Endothelial cell of umbilical vein (primary cell): Measurements from ENCODE around the gene MT2A. TPM values are rescaled to one million over a fixed set of nuclear protein-coding genes. Genes with fewer than 3 reads are reported as not detected.

Source experiments
- BruUV-seq: library from RNA; stranded (reverse); fragments of 400-500 nt; replicated peaks from 2 replicates; lab custom pipeline; 2021; lab: Mats Ljungman, UMichigan
- CTCF ChIA-PET: fragments of 300-600, 350-600 bp; sonication (Branson Sonifier 250); formaldehyde crosslinking; loops from one replicate; lab custom pipeline; 2021; ENCODE audit warnings: antibody characterized with exemption, inconsistent platforms; lab: Charles Lee
- POLR2A ChIA-PET: fragments of 300-600, 350-600 bp; sonication (Branson Sonifier 250); formaldehyde crosslinking; loops from one replicate; lab custom pipeline; 2021; ENCODE audit warnings: antibody characterized with exemption, inconsistent platforms; lab: Charles Lee
- DNase-seq: peaks from one replicate; pipeline ENCODE4 v3.0.0-alpha.2; 2011; ENCODE audit warnings: low read depth, low spot score
- FAIRE-seq: peaks from 2 replicates; lab custom pipeline; 2011; peaks lifted over from hg19 to GRCh38; lab: Jason Lieb, UNC
- H2AFZ ChIP-seq: 2 replicates; pipeline ENCODE4 v1.6.0; 2012; ENCODE audit warnings: low read depth, low read length, control low read depth, inconsistent platforms
- H3K27ac ChIP-seq: 2 replicates; pipeline ENCODE4 v1.5.1; 2011; ENCODE audit warnings: low read depth, mild to moderate bottlenecking, control low read depth, low read length, moderate library complexity; ENCODE audit not compliant: insufficient read depth
- H3K27me3 ChIP-seq, 2 experiments: 2 replicates each; pipeline versions ENCODE4 v1.6.0 to v1.6.1; 2011; ENCODE audit warnings: low read length in 2 of 2, mixed read lengths in 1 of 2; ENCODE audit not compliant: control insufficient read depth in 2 of 2, insufficient read depth in 2 of 2
- H3K36me3 ChIP-seq, 2 experiments: 2 replicates in 1 of 2; 3 replicates in 1 of 2; pipeline ENCODE4 v1.5.1; 2011; ENCODE audit warnings: low read length in 2 of 2, mild to moderate bottlenecking in 1 of 2, moderate library complexity in 1 of 2; ENCODE audit not compliant: control insufficient read depth in 2 of 2, insufficient read depth in 2 of 2; ENCODE audit errors: extremely low read depth in 1 of 2
- H3K4me1 ChIP-seq: 3 replicates; pipeline ENCODE4 v1.5.1; 2011; ENCODE audit warnings: mild to moderate bottlenecking, low read length; ENCODE audit not compliant: control insufficient read depth, insufficient read depth; ENCODE audit errors: extremely low read depth
- H3K4me2 ChIP-seq: 2 replicates; pipeline ENCODE4 v1.6.1; 2011; ENCODE audit warnings: low read length, control low read depth, mixed read lengths; ENCODE audit not compliant: insufficient read depth
- H3K4me3 ChIP-seq, 3 experiments: fragments of 200-600 bp in 1 of 3; sonication (generic), shearing (Covaris generic) in 1 of 3; replicated peaks in 1 of 3; 2 replicates each; pipeline ENCODE4 v1.5.1; 2011 to 2016; ENCODE audit warnings: control low read depth in 3 of 3, low read length in 3 of 3, mild to moderate bottlenecking in 2 of 3, inconsistent platforms in 1 of 3, low read depth in 1 of 3, moderate library complexity in 1 of 3; ENCODE audit not compliant: insufficient read depth in 1 of 3
- H3K79me2 ChIP-seq: 2 replicates; pipeline ENCODE4 v1.6.0; 2012; ENCODE audit warnings: low read length, inconsistent platforms; ENCODE audit not compliant: control insufficient read depth, insufficient read depth
- H3K9ac ChIP-seq: replicated peaks from 2 replicates; pipeline ENCODE3; 2011; ENCODE audit warnings: low read length, control low read depth; ENCODE audit not compliant: insufficient read depth; ENCODE audit errors: extremely low read depth
- H3K9me1 ChIP-seq: replicated peaks from 3 replicates; pipeline ENCODE4 v1.6.0; 2011; ENCODE audit warnings: mild to moderate bottlenecking, low read length; ENCODE audit not compliant: control insufficient read depth, insufficient read depth; ENCODE audit errors: extremely low read depth
- H3K9me3 ChIP-seq: replicated peaks from 2 replicates; pipeline ENCODE4 v1.5.1; 2012; ENCODE audit warnings: low read length, inconsistent platforms; ENCODE audit not compliant: control insufficient read depth, insufficient read depth
- H4K20me1 ChIP-seq: replicated peaks from 2 replicates; pipeline ENCODE3; 2011; ENCODE audit warnings: mild to moderate bottlenecking, low read length; ENCODE audit not compliant: control insufficient read depth, insufficient read depth; ENCODE audit errors: extremely low read depth
- CTCF ChIP-seq, 2 donors: IDR thresholded peaks; 1 replicate in 1 of 2; 2 replicates in 1 of 2; pipeline ENCODE4 v1.5.1; 2011; ENCODE audit warnings: low read length in 2 of 2, mild to moderate bottlenecking in 2 of 2, moderate library complexity in 2 of 2, control low read depth in 1 of 2, inconsistent platforms in 1 of 2, low read depth in 1 of 2; ENCODE audit not compliant: insufficient read depth in 1 of 2; ENCODE audit errors: extremely low read depth in 1 of 2
- EZH2 ChIP-seq: IDR thresholded peaks from 2 replicates; pipeline ENCODE4 v1.6.1; 2012; ENCODE audit warnings: borderline replicate concordance, low read depth, mild to moderate bottlenecking, moderate library complexity, low read length, inconsistent platforms; ENCODE audit not compliant: severe bottlenecking
- FOS ChIP-seq: IDR thresholded peaks from 2 replicates; pipeline ENCODE4 v1.6.1; 2011; ENCODE audit warnings: mild to moderate bottlenecking, low read length, moderate library complexity, borderline replicate concordance; ENCODE audit not compliant: insufficient read depth
- GATA2 ChIP-seq: IDR thresholded peaks from 2 replicates; pipeline ENCODE4 v1.7.0; 2011; ENCODE audit warnings: low read depth, mild to moderate bottlenecking, moderate library complexity, mixed read lengths, low read length; ENCODE audit not compliant: insufficient read length, insufficient read depth
- JUN ChIP-seq: IDR thresholded peaks from 2 replicates; pipeline ENCODE4 v1.6.1; 2011; ENCODE audit warnings: borderline replicate concordance, low read depth; ENCODE audit not compliant: insufficient read length, insufficient read depth
- MAX ChIP-seq: IDR thresholded peaks from 2 replicates; pipeline ENCODE4 v1.6.1; 2011; ENCODE audit not compliant: insufficient read depth, insufficient read length
- MYC ChIP-seq: IDR thresholded peaks from one replicate; pipeline ENCODE4 v1.6.1; 2011; ENCODE audit warnings: mild to moderate bottlenecking, low read depth, low read length
- POLR2A ChIP-seq: IDR thresholded peaks from 2 replicates; pipeline ENCODE4 v1.6.1; 2012; ENCODE audit warnings: low read depth, mild to moderate bottlenecking, control low read depth, low read length
- POLR2AphosphoS5 ChIP-seq: IDR thresholded peaks from 2 replicates; pipeline ENCODE4 v1.6.1; 2012; ENCODE audit warnings: low read depth, mild to moderate bottlenecking, control low read depth, low read length, moderate library complexity; ENCODE audit not compliant: insufficient read depth
- dilution Hi-C: fragments of 300-500 bp; cut with MboI; formaldehyde crosslinking; loops from one replicate; pipeline ENCODE4 v1.15.0; 2019; ENCODE audit warnings: low sequenced_read_pairs; ENCODE audit not compliant: extremely low pct_ligation_motif_present
- intact Hi-C: fragments of 100-400 bp; cut with micrococcal nuclease; formaldehyde crosslinking; loops from one replicate; pipeline ENCODE4 v1.10.0; 2022
- polyA plus RNA-seq, 4 experiments: library from polyadenylated mRNA; depleted of rRNA in 3 of 4; stranded (reverse) in 3 of 4; unstranded in 1 of 4; fragments of >200 nt; gene quantifications; 2 replicates each; pipeline versions ENCODE4 v1.2.1 to v1.2.3, GENCODE V29; 2011 to 2012; ENCODE audit warnings: missing spikeins in 1 of 4
- total RNA-seq: library from RNA; stranded (reverse); gene quantifications from 2 replicates; pipeline ENCODE4 v1.2.3, GENCODE V29; 2021

Gene MT2A
- total and polyA plus RNA-seq, 2 donors (not counting 3 experiments of a cell fraction or from before 2014, with no cell fraction given): 276 to 1,337 TPM

- H3K4me3 ChIP-seq: no peak overlapping the region
- no TSS peak for BruUV-seq
- H3K79me2 ChIP-seq: no peaks in the 10 kb centered on the region
- no peak overlapping the region for H3K27ac ChIP-seq
- H3K9ac ChIP-seq: no peak overlapping the region
- FAIRE-seq (no peak), DNase-seq (no peak)
- no peak overlapping the region for H3K4me2 ChIP-seq
- dilution Hi-C loops (no loop called here), intact Hi-C loops (no loop called here)
- no peak overlapping the region for H2AFZ ChIP-seq
- H3K9me3 ChIP-seq: no peaks in the 10 kb centered on the region
- no peaks in the 10 kb centered on the region for H4K20me1 ChIP-seq
- H3K9me1 ChIP-seq: no peaks in the 10 kb centered on the region
- H3K36me3 ChIP-seq: no peaks in the 10 kb centered on the region
- ChIA-PET CTCF (interaction anchor here (1.1 kb wide), 1 partner anchor 52 kb away, joined by 4 read pairs; no protein-coding TSS in a partner anchor), POLR2A (no interaction called here)
- peaks cover 41 to 53% of the 10 kb centered on the region in 2 experiments for H3K27me3 ChIP-seq
- TF ChIP-seq CTCF (IDR thresholded peaks at IDR 0.05; ENCODE audit: extremely low read depth in 1 of 2, insufficient read depth in 1 of 2, low read depth in 1 of 2, low read length in 2 of 2): no peak
- TF ChIP-seq EZH2: no peak
- no peak for TF ChIP-seq MYC
- no peak for TF ChIP-seq GATA2
- no peak for TF ChIP-seq JUN
- TF ChIP-seq FOS: no peak
- TF ChIP-seq MAX: no peak
- no peak for TF ChIP-seq POLR2A
- TF ChIP-seq POLR2AphosphoS5: no peak
- H3K4me1 ChIP-seq: no peaks in the 10 kb centered on the region
These were observed 41.4 kb downstream of the MT2A start for GRCh38 chr16:56649820-56650219.
